ENCODE results near the gene ACOXL. TPM values are rescaled to one million over a fixed set of nuclear protein-coding genes. Genes with fewer than 3 reads are reported as not detected.
A peak's percentile ranks its signal among the peaks of the same experiment; 100 is the strongest.

ACOXL gene
- total RNA-seq, 4 donors from 2014 or later = 0.55 to 5.2 (median 1.1) TPM; not detected in 1

GRCh38 chr2:111154758-111155157 lies 422.4 kb downstream of the ACOXL start:
- Histone ChIP-seq H3K4me3 (no peak overlapping the region), H3K4me1 (no peaks in the 10 kb centered on the region), H3K27ac (no peak overlapping the region), H3K9me3 (no peaks in the 10 kb centered on the region), H3K27me3 (no peaks in the 10 kb centered on the region), H3K36me3 (peaks cover 0 to 25% (median 0%) of the 10 kb centered on the region in 4 donors)
- in situ Hi-C loops (cut with MboI; ENCODE audit: low pct_ligation_motif_present in 1 of 4, low pct_unique_long_range_greater_than_20kb in 1 of 4, low sequenced_read_pairs in 3 of 4) = no loop called here
- TF ChIP-seq EP300 (IDR thresholded peaks at IDR 0.05; ENCODE audit: low read depth) (no peak), CTCF (IDR thresholded peaks at IDR 0.05) (no peak), POLR2A (IDR thresholded peaks at IDR 0.05) (no peak), POLR2AphosphoS5 (IDR thresholded peaks at IDR 0.05) (no peak)
- intact Hi-C loops (cut with DNase I; ENCODE audit: low total_unique reads) = no loop called here
- WGBS, 2 donors (ENCODE audit: low coverage in 1 of 2) = 99 to 100% methylated on average over 2 to 6 of the region's 6 CpGs
- no peak for DNase-seq

GRCh38 chr2:111155610-111156009 lies 423.2 kb downstream of the ACOXL start:
- intact Hi-C loops (cut with DNase I; ENCODE audit: low total_unique reads) (no loop called here), in situ Hi-C loops (cut with MboI; ENCODE audit: low pct_ligation_motif_present in 1 of 4, low pct_unique_long_range_greater_than_20kb in 1 of 4, low sequenced_read_pairs in 3 of 4) (no loop called here)
- H3K27me3 ChIP-seq = no peaks in the 10 kb centered on the region
- H3K27ac ChIP-seq = no peak overlapping the region
- no peak overlapping the region for H3K4me3 ChIP-seq
- peaks cover 0 to 16% (median 0%) of the 10 kb centered on the region in 4 donors for H3K36me3 ChIP-seq
- peaks cover 0 to 5% (median 0%) of the 10 kb centered on the region in 4 donors for H3K4me1 ChIP-seq
- DNase-seq = no peak
- 30 to 50% methylated on average over 1 of the region's 1 CpG for WGBS, 2 donors (ENCODE audit: low coverage in 1 of 2)
- no peak for TF ChIP-seq CTCF (IDR thresholded peaks at IDR 0.05)
- TF ChIP-seq POLR2AphosphoS5 (IDR thresholded peaks at IDR 0.05) = no peak
- no peak for TF ChIP-seq POLR2A (IDR thresholded peaks at IDR 0.05)
- no peaks in the 10 kb centered on the region for H3K9me3 ChIP-seq

- Histone ChIP-seq H3K4me1 (peaks cover 0 to 14% (median under 1%) of the 10 kb centered on the region in 4 donors), H3K4me3 (no peak overlapping the region), H3K36me3 (peaks cover 0 to 8% (median 0%) of the 10 kb centered on the region in 4 donors), H3K9me3 (no peaks in the 10 kb centered on the region), H3K27ac (peak overlapping the region in 1 of 4 donors; percentile 26), H3K27me3 (no peaks in the 10 kb centered on the region)
- intact Hi-C loops (cut with DNase I; ENCODE audit: low total_unique reads) = no loop called here
- DNase-seq = no peak
- WGBS, 2 donors (ENCODE audit: low coverage in 1 of 2) = 92 to 95% methylated on average over 3 to 8 of the region's 8 CpGs
- TF ChIP-seq CTCF (IDR thresholded peaks at IDR 0.05) (no peak), POLR2AphosphoS5 (IDR thresholded peaks at IDR 0.05) (no peak), EP300 (IDR thresholded peaks at IDR 0.05; ENCODE audit: low read depth) (no peak), POLR2A (IDR thresholded peaks at IDR 0.05) (no peak)
- in situ Hi-C loops (cut with MboI; ENCODE audit: low pct_ligation_motif_present in 1 of 4, low pct_unique_long_range_greater_than_20kb in 1 of 4, low sequenced_read_pairs in 3 of 4) = no loop called here
Measured at GRCh38 chr2:111156529-111156928, 424.2 kb downstream of the ACOXL start.

GRCh38 chr2:111157071-111157661 lies 424.8 kb downstream of the ACOXL start:
- H3K4me3 ChIP-seq = no peak overlapping the region
- TF ChIP-seq EP300 (IDR thresholded peaks at IDR 0.05; ENCODE audit: low read depth) = no peak
- TF ChIP-seq POLR2A (IDR thresholded peaks at IDR 0.05) = no peak
- TF ChIP-seq POLR2AphosphoS5 (IDR thresholded peaks at IDR 0.05) = no peak
- TF ChIP-seq CTCF (IDR thresholded peaks at IDR 0.05) = no peak
- H3K9me3 ChIP-seq = no peaks in the 10 kb centered on the region
- H3K4me1 ChIP-seq = peaks cover 0 to 19% (median 3%) of the 10 kb centered on the region in 4 donors
- in situ Hi-C loops (cut with MboI; ENCODE audit: low pct_ligation_motif_present in 1 of 4, low pct_unique_long_range_greater_than_20kb in 1 of 4, low sequenced_read_pairs in 3 of 4) (no loop called here), intact Hi-C loops (cut with DNase I; ENCODE audit: low total_unique reads) (no loop called here)
- H3K36me3 ChIP-seq = peaks cover 0 to 6% (median 0%) of the 10 kb centered on the region in 4 donors
- H3K27me3 ChIP-seq = no peaks in the 10 kb centered on the region
- DNase-seq = peak; percentile 35
- WGBS, 2 donors (ENCODE audit: low coverage in 1 of 2) = 67 to 71% methylated on average over 3 to 5 of the region's 5 CpGs
- H3K27ac ChIP-seq = peak overlapping the region in 1 of 4 donors; percentile 44

Data from transverse colon (tissue), 4 donors.